Measurements from ENCODE around the gene CUBN.

DNA sequence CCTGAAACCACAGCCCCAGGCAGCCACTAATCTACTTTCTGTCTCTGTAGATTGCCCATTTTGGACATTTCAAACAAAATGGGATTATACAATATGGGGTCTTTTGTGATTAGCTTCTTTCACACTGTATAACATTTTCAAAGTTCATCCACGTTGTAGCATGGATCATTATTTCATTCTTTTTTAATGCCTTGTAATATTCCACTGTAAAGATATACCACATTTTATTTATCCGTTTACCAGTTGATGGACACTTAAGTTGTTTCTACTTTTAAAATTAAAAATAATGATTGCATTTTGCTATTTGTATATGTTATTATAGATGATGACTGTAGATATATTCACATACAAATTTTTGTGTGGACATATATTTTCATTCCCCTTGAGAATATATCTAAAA lies 60.7 kb downstream of the CUBN start:
- TF ChIP-seq, protein P1, sequence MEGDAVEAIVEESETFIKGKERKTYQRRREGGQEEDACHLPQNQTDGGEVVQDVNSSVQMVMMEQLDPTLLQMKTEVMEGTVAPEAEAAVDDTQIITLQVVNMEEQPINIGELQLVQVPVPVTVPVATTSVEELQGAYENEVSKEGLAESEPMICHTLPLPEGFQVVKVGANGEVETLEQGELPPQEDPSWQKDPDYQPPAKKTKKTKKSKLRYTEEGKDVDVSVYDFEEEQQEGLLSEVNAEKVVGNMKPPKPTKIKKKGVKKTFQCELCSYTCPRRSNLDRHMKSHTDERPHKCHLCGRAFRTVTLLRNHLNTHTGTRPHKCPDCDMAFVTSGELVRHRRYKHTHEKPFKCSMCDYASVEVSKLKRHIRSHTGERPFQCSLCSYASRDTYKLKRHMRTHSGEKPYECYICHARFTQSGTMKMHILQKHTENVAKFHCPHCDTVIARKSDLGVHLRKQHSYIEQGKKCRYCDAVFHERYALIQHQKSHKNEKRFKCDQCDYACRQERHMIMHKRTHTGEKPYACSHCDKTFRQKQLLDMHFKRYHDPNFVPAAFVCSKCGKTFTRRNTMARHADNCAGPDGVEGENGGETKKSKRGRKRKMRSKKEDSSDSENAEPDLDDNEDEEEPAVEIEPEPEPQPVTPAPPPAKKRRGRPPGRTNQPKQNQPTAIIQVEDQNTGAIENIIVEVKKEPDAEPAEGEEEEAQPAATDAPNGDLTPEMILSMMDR (conservative IDR thresholded peaks at IDR 0.05 in 1 of 2, IDR thresholded peaks at IDR 0.05 in 1 of 2; ENCODE audit: extremely low read depth in 1 of 2, insufficient read depth in 1 of 2, low read depth in 1 of 2, low read length in 2 of 2): no peak
- no peak for TF ChIP-seq EZH2 (IDR thresholded peaks at IDR 0.05; ENCODE audit: borderline replicate concordance, low read length)

Data from mammary epithelial cell (primary cell).